GM18519 (cell line): Measurements from ENCODE around the gene WWTR1.

Source experiments
- ATAC-seq: cut with Tn5 transposase; IDR thresholded peaks from one replicate; pipeline ENCODE4 v1.9.1; 2021; ENCODE audit warnings: mild to moderate bottlenecking, moderate library complexity; ENCODE audit not compliant: unreplicated experiment, low FRiP score

Gene WWTR1

GRCh38 chr3:149507491-149508324 is 150.1 kb downstream of the WWTR1 start:
- no peak for ATAC-seq

- no peak for ATAC-seq
These were observed 150.9 kb downstream of the WWTR1 start for GRCh38 chr3:149506965-149507364.

- no peak for ATAC-seq
These were observed 151.3 kb downstream of the WWTR1 start for GRCh38 chr3:149506540-149506939.

- ATAC-seq = no peak
These were observed 155.4 kb downstream of the WWTR1 start for GRCh38 chr3:149502438-149502837.

GRCh38 chr3:149501524-149501923 is 156.3 kb downstream of the WWTR1 start:
- ATAC-seq = no peak

- ATAC-seq = no peak
These were observed 159.7 kb downstream of the WWTR1 start for GRCh38 chr3:149497966-149498670.

GRCh38 chr3:149496891-149497290 is 160.9 kb downstream of the WWTR1 start:
- no peak for ATAC-seq

GRCh38 chr3:149495581-149496125 is 162.2 kb downstream of the WWTR1 start:
- no peak for ATAC-seq

- no peak for ATAC-seq
These were observed 162.9 kb downstream of the WWTR1 start for GRCh38 chr3:149494759-149495580.

GRCh38 chr3:149494022-149494758 is 163.6 kb downstream of the WWTR1 start:
- ATAC-seq = no peak

- no peak for ATAC-seq
These were observed 164.4 kb downstream of the WWTR1 start for GRCh38 chr3:149493315-149494021.

- no peak for ATAC-seq
These were observed 167.4 kb downstream of the WWTR1 start for GRCh38 chr3:149490260-149490971.

GRCh38 chr3:149489060-149489690 is 168.7 kb downstream of the WWTR1 start:
- no peak for ATAC-seq

- ATAC-seq = peak; percentile 54
These were observed 170.1 kb downstream of the WWTR1 start for GRCh38 chr3:149487598-149488197.

- ATAC-seq = no peak
These were observed 171.1 kb downstream of the WWTR1 start for GRCh38 chr3:149486726-149487125.

GRCh38 chr3:149481491-149481890 is 176.3 kb downstream of the WWTR1 start:
- ATAC-seq = no peak

- no peak for ATAC-seq
These were observed 176.8 kb downstream of the WWTR1 start for GRCh38 chr3:149481056-149481455.
